GM19467 (cell line): ENCODE data around the gene GALNT9.

Experiments
- ATAC-seq: cut with Tn5 transposase; IDR thresholded peaks from one replicate; pipeline ENCODE4 v1.9.1; 2021; ENCODE audit warnings: mild to moderate bottlenecking, moderate library complexity; ENCODE audit not compliant: unreplicated experiment

Gene GALNT9

GRCh38 chr12:132344601-132345000 lies 15.2 kb upstream of the GALNT9 start:
- ATAC-seq, result no peak

GRCh38 chr12:132344181-132344580 lies 14.8 kb upstream of the GALNT9 start:
- no peak for ATAC-seq

- ATAC-seq, result no peak
Measured at GRCh38 chr12:132343294-132344004, 14.1 kb upstream of the GALNT9 start.

GRCh38 chr12:132342251-132343227 lies 13.2 kb upstream of the GALNT9 start:
- ATAC-seq, result no peak

GRCh38 chr12:132341318-132342050 lies 12.1 kb upstream of the GALNT9 start:
- ATAC-seq, result no peak

- ATAC-seq, result no peak
Measured at GRCh38 chr12:132340266-132341035, 11.1 kb upstream of the GALNT9 start.

GRCh38 chr12:132339856-132340255 lies 10.5 kb upstream of the GALNT9 start:
- no peak for ATAC-seq

- ATAC-seq, result no peak
Measured at GRCh38 chr12:132338781-132339180, 9.4 kb upstream of the GALNT9 start.

- ATAC-seq, result no peak
Measured at GRCh38 chr12:132338311-132338710, 8.9 kb upstream of the GALNT9 start.

GRCh38 chr12:132337557-132337956 lies 8.2 kb upstream of the GALNT9 start:
- ATAC-seq, result no peak

GRCh38 chr12:132336451-132337413 lies 7.3 kb upstream of the GALNT9 start:
- ATAC-seq, result no peak

GRCh38 chr12:132335179-132335756 lies 5.9 kb upstream of the GALNT9 start:
- ATAC-seq, result no peak

- ATAC-seq, result no peak
Measured at GRCh38 chr12:132333766-132334165, 4.4 kb upstream of the GALNT9 start.

- ATAC-seq, result no peak
Measured at GRCh38 chr12:132333273-132333672, 3.9 kb upstream of the GALNT9 start.

- no peak for ATAC-seq
Measured at GRCh38 chr12:132330549-132330881, 1.1 kb upstream of the GALNT9 start.

- no peak for ATAC-seq
Measured at GRCh38 chr12:132329720-132330548, 545 bp upstream of the GALNT9 start.

- no peak for ATAC-seq
Measured at GRCh38 chr12:132328282-132329029, 933 bp downstream of the GALNT9 start.
